ENCODE results near the gene PCARE. TPM values are rescaled to one million over a fixed set of nuclear protein-coding genes. Genes with fewer than 3 reads are reported as not detected.

PCARE gene
- total and polyA plus RNA-seq, 2 of the 8 experiments (the other 6 are each of a cell fraction or from before 2014, with no cell fraction given), result not detected

- Histone ChIP-seq H3K36me3 (ENCODE audit: control insufficient read depth in 2 of 4, insufficient read depth in 4 of 4, low read length in 3 of 4) (no peaks in the 10 kb centered on the region), H3K4me2 (ENCODE audit: insufficient read depth in 1 of 2, low read depth in 2 of 2, low read length in 2 of 2) (no peak overlapping the region)
- WGBS, 2 experiments (ENCODE audit: extremely low coverage in 1 of 2, insufficient coverage in 1 of 2, insufficient read length in 1 of 2, insufficient replicate concordance in 2 of 2, low coverage in 1 of 2, low lambda C conversion rate in 2 of 2, missing lambda C conversion rate in 1 of 2), result 89% methylated on average over 6 of the region's 6 CpGs; no CpG with 5 or more reads in 1 of the 2 experiments
These were observed 21.5 kb downstream of the PCARE start for GRCh38 chr2:29052807-29053206.

More at GRCh38 chr2:29052807-29053206, 21.5 kb downstream of the PCARE start:
- H3K23me2 ChIP-seq (ENCODE audit: low read depth, low read length), result peaks cover 2% of the 10 kb centered on the region; the same call in 1 of the 2 replicates
- no peaks in the 10 kb centered on the region for H3K27me3 ChIP-seq (replicated peaks in 1 of 4; ENCODE audit: control insufficient read depth in 3 of 4, extremely low read depth in 1 of 4, insufficient read depth in 3 of 4, low read length in 3 of 4)
- no peak overlapping the region for H2AK5ac ChIP-seq (ENCODE audit: low read depth, low read length)
- H4K8ac ChIP-seq (ENCODE audit: extremely low read depth, insufficient read depth, low read length), result no peak overlapping the region
- H2BK12ac ChIP-seq (ENCODE audit: low read depth, low read length), result 0 out of 2 replicates have a peak overlapping the region, but pooled peaks have one; percentile 60
- no peaks in the 10 kb centered on the region for H4K20me1 ChIP-seq (replicated peaks in 1 of 2; ENCODE audit: control insufficient read depth in 1 of 2, insufficient read depth in 2 of 2, low read length in 2 of 2)
- no peak overlapping the region for H2BK20ac ChIP-seq (ENCODE audit: low read length)
- FAIRE-seq (no peak), DNase-seq (ENCODE audit: low read depth in 1 of 2, low spot score in 2 of 2) (no peak)
- no peak overlapping the region for H3K18ac ChIP-seq (ENCODE audit: extremely low read depth, low read length)
- no peak overlapping the region for H2BK15ac ChIP-seq (ENCODE audit: low read length)
- TF ChIP-seq CREB1 (IDR thresholded peaks at IDR 0.05), result no peak
- no peak for TF ChIP-seq TAF1 (IDR thresholded peaks at IDR 0.05; ENCODE audit: low read depth, low read length)
- no peak for TF ChIP-seq RNF2 (IDR thresholded peaks at IDR 0.05; ENCODE audit: borderline replicate concordance, low read depth, low read length, missing control alignments, poor library complexity, severe bottlenecking)
- no peak for TF ChIP-seq HDAC2 (IDR thresholded peaks at IDR 0.05; ENCODE audit: borderline replicate concordance in 1 of 2, low read depth in 2 of 2, low read length in 2 of 2)
- no peak for TF ChIP-seq TAF7 (optimal IDR thresholded peaks at IDR 0.05; ENCODE audit: borderline replicate concordance, low read depth, low read length)
- no peak for TF ChIP-seq SRF (IDR thresholded peaks at IDR 0.05; ENCODE audit: low read depth, low read length)
- H2BK5ac ChIP-seq (ENCODE audit: low read depth, low read length), result peak overlapping the region; percentile 24; the same call in 1 of the 2 replicates
- H4K91ac ChIP-seq (replicated peaks; ENCODE audit: insufficient read length, low read length), result peak overlapping the region; percentile 7
- H3K79me1 ChIP-seq (ENCODE audit: low read depth, low read length), result no peaks in the 10 kb centered on the region
- no peak overlapping the region for H3K14ac ChIP-seq (ENCODE audit: insufficient read length)
- no peaks in the 10 kb centered on the region for H3K9me3 ChIP-seq (ENCODE audit: insufficient read depth in 2 of 2, low read depth in 1 of 2, low read length in 1 of 2)
- peaks cover 0 to 5% (median 2%) of the 10 kb centered on the region in 4 experiments; a peak in 4 of 7 replicates for H3K4me1 ChIP-seq (replicated peaks in 1 of 4; ENCODE audit: control insufficient read depth in 3 of 4, insufficient read depth in 4 of 4, low read length in 3 of 4)
- H2AFZ ChIP-seq (ENCODE audit: low read length), result no peak overlapping the region
- POLR2A ChIA-PET (ENCODE audit: partially characterized antibody), result no interaction called here
- H3K79me2 ChIP-seq (ENCODE audit: control insufficient read depth in 1 of 2, insufficient read depth in 2 of 2, low read length in 2 of 2), result no peaks in the 10 kb centered on the region
- H3K4ac ChIP-seq (replicated peaks; ENCODE audit: insufficient read length, low read depth, low read length), result no peak overlapping the region
- H3K4me3 ChIP-seq (ENCODE audit: extremely low read depth in 1 of 4, insufficient read depth in 2 of 4, low read depth in 3 of 4, low read length in 4 of 4), result no peak overlapping the region
- no peak overlapping the region for H2BK120ac ChIP-seq (replicated peaks; ENCODE audit: low read depth, low read length)
- H3K56ac ChIP-seq (replicated peaks; ENCODE audit: insufficient read length, low read depth, low read length), result no peak overlapping the region
- H3K9ac ChIP-seq (replicated peaks in 1 of 4; ENCODE audit: extremely low read depth in 1 of 4, low read depth in 3 of 4, low read length in 3 of 4), result no peak overlapping the region
- H3K27ac ChIP-seq (ENCODE audit: low read depth, low read length), result no peak overlapping the region
- H4K5ac ChIP-seq (ENCODE audit: insufficient read length, low read depth, low read length), result no peak overlapping the region
- H3K23ac ChIP-seq (ENCODE audit: insufficient read length), result no peak overlapping the region
- CTCF ChIA-PET (ENCODE audit: partially characterized antibody), result interaction anchor here (0.8 kb wide), 1 partner anchor 13 kb away, joined by 3 read pairs; no protein-coding TSS in a partner anchor

Measured in H1 (cell line).